Transverse colon (tissue), 4 donors: Measurements from ENCODE around the gene ACER3. TPM values are rescaled to one million over a fixed set of nuclear protein-coding genes. Genes with fewer than 3 reads are reported as not detected.
A peak's percentile ranks its signal among the peaks of the same experiment; 100 is the strongest.
"Not testable (repeated sequence)": the region's sequence is repeated elsewhere in the genome, so short reads cannot be mapped to it uniquely, and the experiment has no call there.

Experiments
- DNase-seq: peaks from one replicate; pipeline ENCODE4 v3.0.0-alpha.2; 2019
- H3K27ac ChIP-seq, 4 donors: fragments of 200-600 bp; sonication (generic); 2 replicates each; pipeline ENCODE4 v1.5.1; 2016 to 2018; ENCODE audit warnings: inconsistent platforms in 4 of 4
- H3K27me3 ChIP-seq: fragments of 200-600 bp; sonication (generic); 2 replicates; pipeline ENCODE4 v1.5.1; 2017; ENCODE audit warnings: inconsistent platforms
- H3K36me3 ChIP-seq, 4 donors: fragments of 200-600 bp; sonication (generic); 2 replicates each; pipeline ENCODE4 v1.5.1; 2017 to 2019; ENCODE audit warnings: inconsistent platforms in 4 of 4
- H3K4me1 ChIP-seq, 4 donors: fragments of 200-600 bp; sonication (generic); 2 replicates each; pipeline ENCODE4 v1.5.1; 2017 to 2020; ENCODE audit warnings: inconsistent platforms in 4 of 4
- H3K4me3 ChIP-seq, 4 donors: fragments of 200-600 bp; sonication (generic); 1 replicate in 1 of 4; 2 replicates in 3 of 4; pipeline versions ENCODE4 v1.5.1 to v1.6.1; 2017 to 2019; ENCODE audit warnings: inconsistent platforms in 4 of 4
- H3K9me3 ChIP-seq, 2 donors: fragments of 200-600 bp; sonication (generic); 2 replicates each; pipeline ENCODE4 v1.5.1; 2017 to 2019; ENCODE audit warnings: inconsistent platforms in 2 of 2
- EP300 ChIP-seq: sonication (generic); formaldehyde crosslinking; IDR thresholded peaks from one replicate; pipeline ENCODE4 v1.6.1; 2017; ENCODE audit warnings: antibody characterized with exemption, low read depth
- POLR2A ChIP-seq: fragments of 450-650 bp; IDR thresholded peaks from one replicate; pipeline ENCODE4 v1.6.1; 2016; ENCODE audit warnings: antibody characterized with exemption, mild to moderate bottlenecking, moderate library complexity
- POLR2AphosphoS5 ChIP-seq, 3 donors: sonication (generic); formaldehyde crosslinking; IDR thresholded peaks; one replicate each; pipeline ENCODE4 v1.6.1; 2016; ENCODE audit warnings: antibody characterized with exemption in 3 of 3
- WGBS, 2 donors: methylation state at CpG; one replicate each; pipeline ENCODE4 v1.1.5; 2018; ENCODE audit warnings: low coverage in 1 of 2; 5-methylcytosine and 5-hydroxymethylcytosine counted together
- in situ Hi-C, 4 donors: fragments of 200-750 bp; cut with MboI; loops; one replicate each; pipeline versions ENCODE4 v1.15.0 to v1.15.1; 2017; ENCODE audit warnings: low sequenced_read_pairs in 3 of 4, low pct_ligation_motif_present in 1 of 4, low pct_unique_long_range_greater_than_20kb in 1 of 4
- intact Hi-C: fragments of 100-400 bp; cut with DNase I; formaldehyde crosslinking; loops from one replicate; pipeline ENCODE4 v1.15.1; 2023; ENCODE audit warnings: low total_unique reads
- total RNA-seq, 4 donors: library from RNA; depleted of rRNA; stranded (reverse); fragments of >200 nt; gene quantifications; one replicate each; pipeline ENCODE4 v1.1.0, GENCODE V29; 2016
- TF ChIP-seq, protein P1 (sequence below), 5 experiments: fragments of 200-600 bp in 3 of 5; fragments of 450-650 bp in 2 of 5; sonication (generic) in 3 of 5; IDR thresholded peaks; 1 replicate in 2 of 5; 2 replicates in 3 of 5; pipeline ENCODE4 v1.5.1; 2016 to 2017; ENCODE audit warnings: antibody characterized with exemption in 5 of 5, inconsistent platforms in 3 of 5, mild to moderate bottlenecking in 2 of 5, moderate library complexity in 1 of 5

The ACER3 gene
- total RNA-seq, 4 donors from 2014 or later = 8.8 to 72.2 (median 29.4) TPM

DNA sequence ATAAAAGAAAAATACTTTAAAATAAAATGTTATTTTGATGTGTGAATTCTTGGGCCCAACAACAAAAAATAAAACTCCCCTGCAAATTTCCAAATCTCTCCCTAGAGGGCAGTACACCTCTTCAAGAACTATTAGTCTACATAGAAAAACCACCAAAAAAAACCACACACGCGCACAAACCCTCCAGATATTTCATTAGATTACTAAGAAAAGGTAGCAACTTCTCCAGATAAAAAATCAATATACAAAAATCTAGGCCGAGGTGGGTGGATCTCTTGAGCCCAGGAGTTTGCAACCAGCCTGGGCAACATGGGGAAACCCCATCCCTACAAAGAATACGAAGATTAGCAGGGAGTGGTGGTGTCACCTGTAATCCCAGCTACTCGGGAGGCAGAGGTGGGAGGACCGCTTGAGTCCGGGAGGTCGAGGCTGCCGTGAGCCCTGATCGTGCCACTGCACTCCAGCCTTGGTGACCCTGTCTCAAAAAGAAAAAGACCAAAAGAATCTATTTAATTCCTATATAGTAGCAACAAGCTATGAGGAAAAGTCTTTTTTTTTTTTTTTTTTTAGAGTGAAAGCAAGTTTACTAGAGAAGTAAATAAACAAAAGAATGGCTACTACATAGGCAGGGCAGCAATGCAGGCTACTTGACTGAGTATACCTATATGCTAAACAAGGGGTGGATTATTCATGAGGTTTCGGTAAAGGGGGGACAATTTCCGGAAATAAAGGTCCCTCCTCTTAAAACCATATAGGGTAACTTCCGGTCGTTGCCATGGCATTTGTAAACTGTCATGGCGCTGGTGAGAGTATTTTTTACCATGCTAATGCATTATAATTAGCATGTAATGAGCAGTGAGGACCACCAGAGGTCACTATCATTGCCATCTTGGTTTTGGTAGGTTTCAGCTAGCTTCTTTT is 186.5 kb downstream of the ACER3 start:
- 1 to 3% methylated on average over 14 to 15 of the region's 15 CpGs for WGBS, 2 donors
- peaks cover 7% of the 10 kb centered on the region for H3K27me3 ChIP-seq
- TF ChIP-seq EP300 (no peak), POLR2AphosphoS5 (IDR thresholded peaks at IDR 0.05) (no peak), POLR2A (no peak)
- TF ChIP-seq, protein P1, sequence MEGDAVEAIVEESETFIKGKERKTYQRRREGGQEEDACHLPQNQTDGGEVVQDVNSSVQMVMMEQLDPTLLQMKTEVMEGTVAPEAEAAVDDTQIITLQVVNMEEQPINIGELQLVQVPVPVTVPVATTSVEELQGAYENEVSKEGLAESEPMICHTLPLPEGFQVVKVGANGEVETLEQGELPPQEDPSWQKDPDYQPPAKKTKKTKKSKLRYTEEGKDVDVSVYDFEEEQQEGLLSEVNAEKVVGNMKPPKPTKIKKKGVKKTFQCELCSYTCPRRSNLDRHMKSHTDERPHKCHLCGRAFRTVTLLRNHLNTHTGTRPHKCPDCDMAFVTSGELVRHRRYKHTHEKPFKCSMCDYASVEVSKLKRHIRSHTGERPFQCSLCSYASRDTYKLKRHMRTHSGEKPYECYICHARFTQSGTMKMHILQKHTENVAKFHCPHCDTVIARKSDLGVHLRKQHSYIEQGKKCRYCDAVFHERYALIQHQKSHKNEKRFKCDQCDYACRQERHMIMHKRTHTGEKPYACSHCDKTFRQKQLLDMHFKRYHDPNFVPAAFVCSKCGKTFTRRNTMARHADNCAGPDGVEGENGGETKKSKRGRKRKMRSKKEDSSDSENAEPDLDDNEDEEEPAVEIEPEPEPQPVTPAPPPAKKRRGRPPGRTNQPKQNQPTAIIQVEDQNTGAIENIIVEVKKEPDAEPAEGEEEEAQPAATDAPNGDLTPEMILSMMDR (IDR thresholded peaks at IDR 0.05) = peak; percentile 69 to 90 (median 78)
- H3K9me3 ChIP-seq = no peaks in the 10 kb centered on the region
- peak overlapping the region in 3 of 4 donors; percentile 22 to 51 (median 33) for H3K4me3 ChIP-seq
- H3K4me1 ChIP-seq = peaks cover 4 to 33% (median 20%) of the 10 kb centered on the region in 4 donors
- peak overlapping the region; percentile 78 to 84 (median 81) for H3K27ac ChIP-seq
- in situ Hi-C loops = loop anchor here in 3 of 4 donors (5.0 to 25.0 kb wide), 7 partner anchors 35 to 310 kb away; no protein-coding TSS in a partner anchor
- intact Hi-C loops = loop anchor here (1.0 to 10.0 kb wide), 2 partner anchors 44 to 138 kb away; no protein-coding TSS in a partner anchor
- H3K36me3 ChIP-seq = no peaks in the 10 kb centered on the region
- peak; percentile 84 for DNase-seq

DNA sequence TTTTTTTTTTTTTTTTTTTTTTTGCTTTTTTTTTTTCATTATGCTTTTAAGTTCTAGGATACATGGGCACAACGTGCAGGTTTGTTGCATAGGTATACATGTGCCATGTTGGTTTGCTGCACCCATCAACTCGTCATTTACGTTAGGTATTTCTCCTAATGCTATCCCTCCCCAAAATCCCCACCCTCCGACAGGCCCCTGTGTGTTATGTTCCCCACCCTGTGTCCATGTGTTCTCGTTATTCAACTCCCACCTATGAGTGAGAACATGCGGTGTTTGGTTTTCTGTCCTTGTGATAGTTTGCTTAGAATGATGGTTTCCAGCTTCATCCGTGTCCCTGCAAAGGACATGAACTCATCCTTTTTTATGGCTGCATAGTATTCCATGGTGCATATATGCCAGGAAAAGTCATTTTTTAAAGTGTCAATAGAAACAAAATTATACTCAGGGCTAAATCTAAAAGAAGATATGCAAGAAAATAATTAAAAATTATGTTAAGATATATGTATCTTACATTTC is 187.3 kb downstream of the ACER3 start:
- H3K4me3 ChIP-seq, H3K27me3 ChIP-seq, H3K9me3 ChIP-seq, DNase-seq, H3K36me3 ChIP-seq: not testable (repeated sequence)
- WGBS, 2 donors = 76 to 92% methylated on average over 6 to 7 of the region's 7 CpGs
- intact Hi-C loops = loop anchor here (1.0 to 10.0 kb wide), 2 partner anchors 43 to 137 kb away; no protein-coding TSS in a partner anchor
- in situ Hi-C loops = loop anchor here in 3 of 4 donors (5.0 to 25.0 kb wide), 7 partner anchors 34 to 311 kb away; no protein-coding TSS in a partner anchor
- Histone ChIP-seq H3K4me1 (peaks cover 4 to 33% (median 20%) of the 10 kb centered on the region in 4 donors), H3K27ac (peak overlapping the region; percentile 78 to 92 (median 84))

DNA sequence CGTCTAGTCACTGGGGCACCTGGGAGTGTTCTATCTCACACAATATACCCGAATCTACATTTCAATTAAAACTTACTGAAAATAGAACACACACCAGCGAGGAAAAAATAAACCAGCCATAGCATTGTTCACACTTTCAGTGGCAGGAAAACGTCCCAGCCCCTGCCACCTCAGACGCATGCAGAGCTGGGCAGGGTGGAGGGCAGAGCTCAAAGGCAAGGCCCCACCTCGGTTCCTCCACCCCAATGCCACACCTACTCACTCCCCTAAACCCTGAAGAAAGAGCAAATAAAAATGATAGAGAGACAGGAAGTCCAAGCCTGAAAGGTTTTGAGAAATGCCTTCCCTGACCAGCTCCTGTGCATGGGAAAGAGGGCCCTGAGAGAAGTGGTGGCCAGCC is 188.3 kb downstream of the ACER3 start:
- peak in 1 of 3 donors; percentile 56 for TF ChIP-seq POLR2AphosphoS5 (IDR thresholded peaks at IDR 0.05)
- peak; percentile 12 for TF ChIP-seq POLR2A
- TF ChIP-seq, protein P1 (IDR thresholded peaks at IDR 0.05) = no peak
- no peak for TF ChIP-seq EP300
- intact Hi-C loops = loop anchor here (10.0 kb wide), 1 partner anchor 136 kb away; no protein-coding TSS in a partner anchor

DNA sequence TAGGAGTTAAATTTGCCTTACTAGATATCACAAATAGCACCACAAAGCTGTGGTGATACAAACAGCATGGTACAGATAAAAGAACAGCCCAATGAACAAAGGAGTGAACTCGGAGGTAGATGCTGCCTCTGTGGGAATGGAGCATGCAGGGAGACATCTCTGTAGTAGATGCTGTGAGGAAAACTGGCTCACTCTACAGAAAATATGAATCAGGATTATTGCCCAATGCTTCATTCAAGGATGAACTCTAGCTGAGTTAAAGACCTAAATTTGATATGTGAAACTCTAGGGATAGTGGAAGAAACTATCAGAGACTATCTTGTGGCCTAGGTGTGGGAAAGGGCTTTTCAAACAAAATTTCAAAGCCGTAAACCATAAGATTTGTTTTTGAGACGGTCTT is 190.8 kb downstream of the ACER3 start:
- Histone ChIP-seq H3K4me1 (peaks cover 0 to 25% (median 13%) of the 10 kb centered on the region in 4 donors), H3K9me3 (peaks cover 5 to 6% of the 10 kb centered on the region in 2 donors), H3K36me3 (no peaks in the 10 kb centered on the region), H3K4me3 (no peak overlapping the region), H3K27me3 (no peaks in the 10 kb centered on the region), H3K27ac (no peak overlapping the region)
- in situ Hi-C loops (loop anchor here in 1 of 4 donors (5.0 kb wide), 1 partner anchor 41 kb away; no protein-coding TSS in a partner anchor), intact Hi-C loops (no loop called here)
- TF ChIP-seq POLR2A (no peak), EP300 (no peak), POLR2AphosphoS5 (IDR thresholded peaks at IDR 0.05) (no peak)
- TF ChIP-seq, protein P1 (IDR thresholded peaks at IDR 0.05) = no peak
- DNase-seq = no peak
- WGBS, 2 donors = 85 to 94% methylated on average over 3 of the region's 3 CpGs

More for the DNA sequence above, 188.3 kb downstream of the ACER3 start:
- no peak overlapping the region for H3K4me3 ChIP-seq
- H3K27me3 ChIP-seq = peaks cover 7% of the 10 kb centered on the region
- in situ Hi-C loops = loop anchor here in 3 of 4 donors (5.0 to 25.0 kb wide), 7 partner anchors 33 to 312 kb away; no protein-coding TSS in a partner anchor
- WGBS, 2 donors = 44 to 46% methylated on average over 6 of the region's 6 CpGs
- peak overlapping the region; percentile 78 to 92 (median 84) for H3K27ac ChIP-seq
- DNase-seq = peak; percentile 81
- H3K9me3 ChIP-seq = no peaks in the 10 kb centered on the region
- peaks cover 4 to 33% (median 20%) of the 10 kb centered on the region in 4 donors for H3K4me1 ChIP-seq
- no peaks in the 10 kb centered on the region for H3K36me3 ChIP-seq
